ENCODE results near the gene TGM4.
"Not testable (repeated sequence)": the region's sequence is repeated elsewhere in the genome, so short reads cannot be mapped to it uniquely, and the experiment has no call there.

The TGM4 gene

GRCh38 chr3:44913868-44914468 is 39.6 kb downstream of the TGM4 start:
- in situ Hi-C loops (cut with MboI; ENCODE audit: low sequenced_read_pairs): no loop called here

DNA sequence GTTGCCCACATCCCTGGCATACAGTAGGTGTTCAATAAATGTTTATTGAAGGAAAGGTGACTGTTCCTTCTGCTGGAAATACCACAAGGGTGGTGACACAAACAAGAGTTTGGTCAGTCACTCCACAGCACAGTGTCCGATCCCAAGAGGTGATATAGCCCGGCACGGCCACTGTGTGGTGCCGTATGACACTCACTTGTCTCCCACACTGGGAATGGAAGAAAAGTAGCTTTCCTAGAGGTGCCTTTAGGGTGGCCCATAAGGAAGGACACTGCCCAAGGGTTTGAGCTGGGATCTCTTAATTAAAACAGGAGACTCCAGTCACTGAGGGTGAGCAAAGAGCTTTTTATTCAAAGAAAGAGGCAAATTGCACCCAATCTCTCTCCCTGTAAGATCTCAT is 40.5 kb downstream of the TGM4 start:
- in situ Hi-C loops (cut with MboI; ENCODE audit: low sequenced_read_pairs): no loop called here

DNA sequence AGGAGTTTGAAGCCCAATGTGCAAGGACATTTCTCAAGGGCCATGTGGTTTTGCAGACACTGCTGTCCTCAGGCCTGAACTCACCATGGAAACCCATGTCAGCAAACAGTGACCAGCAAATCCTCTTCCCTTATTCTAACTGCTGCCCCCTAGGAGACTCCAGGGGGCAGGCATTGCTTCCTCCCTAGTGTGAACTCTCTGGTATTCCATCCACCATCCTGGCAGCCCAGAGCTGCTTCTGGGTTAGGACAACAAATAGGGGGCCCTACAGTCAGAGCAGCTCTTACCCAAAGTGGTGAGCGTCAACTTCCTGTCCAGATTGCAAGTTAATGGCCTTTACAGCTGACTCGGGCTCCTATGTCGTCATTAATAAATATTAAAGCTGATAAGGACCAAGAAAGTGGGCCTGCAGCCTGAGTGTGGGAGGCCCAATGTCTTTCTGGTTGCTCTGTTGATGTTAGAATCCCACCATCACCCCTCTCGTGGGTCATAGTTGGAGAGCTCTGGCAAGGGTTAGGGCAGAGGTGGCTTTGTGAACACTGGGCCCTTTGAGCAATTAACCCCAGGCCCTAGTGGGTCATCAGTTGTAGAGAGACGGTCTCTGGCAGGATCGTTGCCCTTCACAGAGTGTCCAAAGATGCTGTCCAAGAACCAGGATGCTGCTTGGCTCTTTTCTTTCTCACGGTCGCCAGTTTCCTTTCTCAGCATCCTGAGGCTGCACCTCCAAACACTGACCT is 41.5 kb downstream of the TGM4 start:
- in situ Hi-C loops (cut with MboI; ENCODE audit: low sequenced_read_pairs): no loop called here

GRCh38 chr3:44918087-44918486 is 43.7 kb downstream of the TGM4 start:
- in situ Hi-C loops (cut with MboI; ENCODE audit: low sequenced_read_pairs): no loop called here

DNA sequence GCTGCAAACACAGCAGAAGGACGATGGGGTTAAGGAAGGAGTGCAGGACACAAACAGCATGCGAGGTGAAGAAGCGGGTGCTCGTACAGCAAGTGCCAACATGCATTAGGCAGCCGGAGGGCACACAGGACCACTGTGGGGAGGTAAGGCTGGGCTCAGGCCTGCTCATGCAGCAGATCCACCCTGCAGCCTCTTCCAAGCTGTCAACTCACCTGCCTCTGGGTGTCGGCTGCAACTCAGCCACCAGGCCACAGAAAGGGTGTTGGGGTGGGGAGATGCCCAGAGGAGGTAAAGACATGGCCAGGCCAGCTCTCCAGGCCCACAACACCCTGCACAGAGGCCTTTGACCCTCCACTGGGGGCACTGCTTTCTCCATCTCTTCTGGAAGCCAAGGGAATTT is 44.2 kb downstream of the TGM4 start:
- in situ Hi-C loops (cut with MboI; ENCODE audit: low sequenced_read_pairs): no loop called here

DNA sequence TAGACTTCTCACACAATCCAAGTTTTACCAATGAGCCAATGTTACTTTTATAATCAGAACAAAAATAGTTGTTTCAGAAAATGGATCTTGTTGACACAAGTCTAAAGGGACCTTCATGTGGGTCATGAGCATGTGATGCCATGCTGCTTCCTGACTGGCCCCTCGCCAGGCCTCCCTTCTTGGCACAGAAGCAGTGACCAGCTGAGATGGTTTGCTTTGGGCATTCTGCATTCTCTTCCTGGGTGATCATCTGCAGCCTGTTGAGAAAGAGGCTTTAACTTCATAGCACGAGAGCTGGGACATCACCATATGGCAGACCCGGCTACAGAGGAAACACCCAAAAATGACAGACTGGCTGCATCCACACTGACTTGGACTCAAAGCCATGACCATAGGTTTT is 45.7 kb downstream of the TGM4 start:
- in situ Hi-C loops (cut with MboI; ENCODE audit: low sequenced_read_pairs): no loop called here

GRCh38 chr3:44923632-44924456 is 49.4 kb downstream of the TGM4 start:
- in situ Hi-C loops (cut with MboI; ENCODE audit: low sequenced_read_pairs): no loop called here

DNA sequence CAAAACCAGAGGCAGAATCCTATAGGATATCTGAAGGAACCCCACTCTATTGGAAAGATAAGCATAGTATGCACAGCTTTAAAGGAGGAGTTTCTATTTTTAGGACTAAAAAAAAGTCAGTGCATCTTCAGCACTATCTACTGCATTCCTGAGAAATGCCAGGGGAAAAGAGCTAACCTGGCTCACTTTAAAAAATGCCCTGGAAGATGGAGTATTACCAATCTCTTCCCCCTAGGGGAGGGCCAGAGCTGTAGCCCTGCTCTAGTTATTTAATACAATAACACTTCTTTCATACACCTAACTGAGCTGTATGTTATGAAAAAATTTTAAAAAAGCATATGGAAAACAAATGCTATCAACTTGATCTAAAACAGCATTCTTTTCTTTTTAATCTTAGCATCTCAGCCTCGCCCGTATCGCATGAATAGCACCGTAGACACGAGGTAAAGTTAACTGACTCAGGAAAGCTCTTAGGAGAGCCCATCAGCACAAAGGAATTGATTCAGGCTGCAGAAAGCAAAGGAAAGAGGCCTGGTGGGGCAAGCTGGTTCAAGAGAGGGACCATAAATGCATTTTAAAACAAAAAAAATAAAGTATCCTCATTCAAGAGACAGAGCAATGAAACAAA is 50.2 kb downstream of the TGM4 start:
- in situ Hi-C loops (cut with MboI; ENCODE audit: low sequenced_read_pairs): no loop called here

- in situ Hi-C loops (cut with MboI; ENCODE audit: low sequenced_read_pairs): no loop called here
Measured at GRCh38 chr3:44926172-44926571, 51.8 kb downstream of the TGM4 start.

- in situ Hi-C loops (cut with MboI; ENCODE audit: low sequenced_read_pairs): no loop called here
Measured at GRCh38 chr3:44926921-44927320, 52.5 kb downstream of the TGM4 start.

GRCh38 chr3:44927371-44927770 is 53.0 kb downstream of the TGM4 start:
- in situ Hi-C loops (cut with MboI; ENCODE audit: low sequenced_read_pairs): no loop called here

DNA sequence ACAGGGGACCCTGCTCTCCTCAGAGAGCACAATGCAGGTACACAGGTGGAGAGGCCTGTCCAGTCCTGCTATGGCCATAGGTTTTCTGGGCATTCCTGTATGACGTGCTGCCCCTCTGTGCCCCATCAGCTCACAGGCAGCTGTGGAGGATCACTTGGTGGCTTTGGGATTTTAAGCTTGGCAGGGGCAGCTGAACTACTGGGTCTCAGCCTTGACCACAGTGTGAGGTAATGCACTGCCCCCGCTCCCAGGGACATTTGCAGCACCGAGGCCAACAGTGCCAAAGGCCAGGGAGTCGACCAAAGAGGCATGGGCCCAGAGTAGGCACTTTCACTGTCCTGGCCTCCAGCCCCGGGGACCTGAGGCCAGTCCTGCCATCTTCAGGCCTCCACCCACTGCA is 55.4 kb downstream of the TGM4 start:
- in situ Hi-C loops (cut with MboI; ENCODE audit: low sequenced_read_pairs): no loop called here

- in situ Hi-C loops (cut with MboI; ENCODE audit: low sequenced_read_pairs): no loop called here
Measured at GRCh38 chr3:44930911-44931310, 56.5 kb downstream of the TGM4 start.

GRCh38 chr3:44931791-44932190 is 57.4 kb downstream of the TGM4 start:
- in situ Hi-C loops (cut with MboI; ENCODE audit: low sequenced_read_pairs): no loop called here

- in situ Hi-C loops (cut with MboI; ENCODE audit: low sequenced_read_pairs): no loop called here
Measured at GRCh38 chr3:44932271-44932670, 57.9 kb downstream of the TGM4 start.

- in situ Hi-C loops (cut with MboI; ENCODE audit: low sequenced_read_pairs): no loop called here
Measured at GRCh38 chr3:44932986-44933944, 58.9 kb downstream of the TGM4 start.

DNA sequence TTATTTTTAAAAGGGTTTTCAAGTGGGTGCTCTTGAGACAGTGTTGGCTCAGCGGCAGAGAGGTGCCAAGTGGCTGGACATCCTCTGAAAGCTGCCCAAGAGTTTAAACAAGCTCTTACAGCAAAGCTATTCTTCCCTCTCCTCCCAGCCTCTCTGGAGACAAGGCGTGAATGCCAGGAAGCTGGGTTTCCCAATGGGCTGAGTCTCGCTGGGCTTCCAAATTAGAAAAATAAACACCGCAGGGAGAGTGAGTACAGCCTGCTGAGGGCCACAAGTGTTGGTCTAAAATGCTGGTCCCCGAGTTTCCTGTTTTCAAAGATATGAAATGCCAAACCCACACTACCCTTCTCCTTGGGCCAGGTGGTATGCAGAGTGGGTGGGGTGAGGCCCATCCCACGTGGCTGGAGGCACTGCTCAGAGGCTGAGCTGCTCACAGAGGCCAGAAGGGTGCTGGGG is 65.2 kb downstream of the TGM4 start:
- in situ Hi-C loops (cut with MboI; ENCODE audit: low sequenced_read_pairs): no loop called here

- in situ Hi-C loops (cut with MboI; ENCODE audit: low sequenced_read_pairs): no loop called here
Measured at GRCh38 chr3:44942202-44942921, 68.0 kb downstream of the TGM4 start.

DNA sequence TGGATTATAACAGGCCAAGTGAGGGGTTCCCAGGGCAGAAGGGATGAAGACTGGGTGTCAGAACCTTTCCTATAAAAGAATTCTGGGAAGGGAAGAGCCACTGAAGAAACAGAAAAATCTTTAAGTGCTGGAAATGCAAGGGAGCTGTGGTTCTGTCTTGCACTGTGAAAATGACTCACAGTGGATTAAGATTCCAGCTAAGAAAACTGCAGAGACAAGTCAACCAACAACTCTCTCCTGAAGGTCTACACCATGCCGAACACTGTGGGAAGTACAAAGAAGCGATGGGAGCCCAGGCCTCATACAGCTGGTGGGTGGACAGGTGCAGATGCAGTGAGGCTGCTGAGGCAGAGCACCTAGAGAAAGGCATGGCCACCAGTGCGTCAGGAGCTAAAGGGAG is 73.8 kb downstream of the TGM4 start:
- in situ Hi-C loops (cut with MboI; ENCODE audit: low sequenced_read_pairs): no loop called here

DNA sequence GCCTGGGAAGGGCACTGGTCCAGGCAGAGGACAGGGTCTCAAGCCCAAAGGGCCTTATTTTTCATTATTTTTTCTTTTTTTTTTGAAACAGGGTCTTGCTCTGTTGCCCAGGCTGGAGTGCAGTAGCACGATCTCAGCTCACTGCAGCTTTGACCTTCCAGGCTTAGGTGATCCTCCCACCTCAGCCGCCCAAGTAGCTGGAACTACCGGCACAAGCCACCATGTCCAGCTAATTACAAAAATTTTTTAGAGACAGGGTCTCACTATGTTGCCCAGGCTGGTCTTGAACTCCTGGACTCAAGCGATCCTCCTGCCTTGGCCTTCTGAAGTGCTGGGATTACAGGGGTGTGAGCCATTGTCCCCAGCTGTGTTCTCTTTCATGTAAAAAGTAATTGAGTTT is 75.4 kb downstream of the TGM4 start:
- in situ Hi-C loops (cut with MboI; ENCODE audit: low sequenced_read_pairs): not testable (repeated sequence)

Data from HL-60/S4 treated with phorbol 12-myristate 13-acetate at 8.2 ng/mL for 4 days and 3 days (cell line).